ENCODE measurements around the gene PAMR1. TPM values are rescaled to one million over a fixed set of nuclear protein-coding genes. Genes with fewer than 3 reads are reported as not detected.

The PAMR1 gene
- total RNA-seq, 1 experiment from 2014 or later = 17.9 TPM

DNA sequence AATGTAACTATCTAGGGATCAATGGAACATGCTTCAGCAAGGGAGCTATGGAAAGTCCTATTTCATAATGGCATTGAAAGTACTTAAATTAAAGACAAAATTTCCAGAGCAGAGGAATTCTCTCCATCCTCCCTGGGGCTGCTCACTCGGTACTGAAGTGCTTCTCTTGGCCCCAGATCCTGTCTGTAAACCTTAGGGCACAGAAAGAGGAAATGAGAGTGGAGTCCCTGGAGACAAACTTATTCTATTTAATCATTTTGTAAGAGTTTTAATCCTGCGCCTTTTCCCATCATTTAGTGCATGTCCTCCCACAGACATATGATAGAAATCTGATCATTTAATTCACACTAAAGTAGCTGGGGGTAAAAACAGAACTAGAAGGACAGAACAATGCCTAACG lies 20.9 kb upstream of the PAMR1 start:
- ChIA-PET CTCF (no interaction called here), POLR2A (no interaction called here)
- peaks cover 9% of the 10 kb centered on the region for H3K9me3 Mint-ChIP-seq (ENCODE audit: unreplicated experiment)
- peaks cover 6% of the 10 kb centered on the region for H3K36me3 Mint-ChIP-seq (ENCODE audit: insufficient read depth, unreplicated experiment)
- no peaks in the 10 kb centered on the region for H3K27me3 Mint-ChIP-seq (ENCODE audit: insufficient read depth, unreplicated experiment)
- H3K27ac Mint-ChIP-seq (ENCODE audit: unreplicated experiment) = no peak overlapping the region
- no peak for DNase-seq
- no peaks in the 10 kb centered on the region for H3K36me3 ChIP-seq (ENCODE audit: control insufficient read depth, insufficient read depth, low read length)
- TF ChIP-seq, protein P1, sequence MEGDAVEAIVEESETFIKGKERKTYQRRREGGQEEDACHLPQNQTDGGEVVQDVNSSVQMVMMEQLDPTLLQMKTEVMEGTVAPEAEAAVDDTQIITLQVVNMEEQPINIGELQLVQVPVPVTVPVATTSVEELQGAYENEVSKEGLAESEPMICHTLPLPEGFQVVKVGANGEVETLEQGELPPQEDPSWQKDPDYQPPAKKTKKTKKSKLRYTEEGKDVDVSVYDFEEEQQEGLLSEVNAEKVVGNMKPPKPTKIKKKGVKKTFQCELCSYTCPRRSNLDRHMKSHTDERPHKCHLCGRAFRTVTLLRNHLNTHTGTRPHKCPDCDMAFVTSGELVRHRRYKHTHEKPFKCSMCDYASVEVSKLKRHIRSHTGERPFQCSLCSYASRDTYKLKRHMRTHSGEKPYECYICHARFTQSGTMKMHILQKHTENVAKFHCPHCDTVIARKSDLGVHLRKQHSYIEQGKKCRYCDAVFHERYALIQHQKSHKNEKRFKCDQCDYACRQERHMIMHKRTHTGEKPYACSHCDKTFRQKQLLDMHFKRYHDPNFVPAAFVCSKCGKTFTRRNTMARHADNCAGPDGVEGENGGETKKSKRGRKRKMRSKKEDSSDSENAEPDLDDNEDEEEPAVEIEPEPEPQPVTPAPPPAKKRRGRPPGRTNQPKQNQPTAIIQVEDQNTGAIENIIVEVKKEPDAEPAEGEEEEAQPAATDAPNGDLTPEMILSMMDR (IDR thresholded peaks at IDR 0.05; ENCODE audit: insufficient read depth in 1 of 2, low read depth in 1 of 2, low read length in 1 of 2, severe bottlenecking in 1 of 2, unreplicated experiment in 1 of 2) = no peak
- H3K4me3 ChIP-seq (ENCODE audit: low read depth, low read length) = no peak overlapping the region
- peaks cover 22% of the 10 kb centered on the region for H3K4me1 Mint-ChIP-seq (ENCODE audit: low read depth, unreplicated experiment)
- peaks cover 35% of the 10 kb centered on the region for H3K4me1 ChIP-seq
- H3K9me3 ChIP-seq = no peaks in the 10 kb centered on the region
- H3K4me3 Mint-ChIP-seq (ENCODE audit: unreplicated experiment) = no peak overlapping the region
- no TSS peak for BruUV-seq (replicated peaks)
- no peaks in the 10 kb centered on the region for H3K27me3 ChIP-seq (replicated peaks; ENCODE audit: control insufficient read depth, insufficient read depth, low read length)
- intact Hi-C loops (cut with micrococcal nuclease; ENCODE audit: unreplicated experiment) = no loop called here

DNA sequence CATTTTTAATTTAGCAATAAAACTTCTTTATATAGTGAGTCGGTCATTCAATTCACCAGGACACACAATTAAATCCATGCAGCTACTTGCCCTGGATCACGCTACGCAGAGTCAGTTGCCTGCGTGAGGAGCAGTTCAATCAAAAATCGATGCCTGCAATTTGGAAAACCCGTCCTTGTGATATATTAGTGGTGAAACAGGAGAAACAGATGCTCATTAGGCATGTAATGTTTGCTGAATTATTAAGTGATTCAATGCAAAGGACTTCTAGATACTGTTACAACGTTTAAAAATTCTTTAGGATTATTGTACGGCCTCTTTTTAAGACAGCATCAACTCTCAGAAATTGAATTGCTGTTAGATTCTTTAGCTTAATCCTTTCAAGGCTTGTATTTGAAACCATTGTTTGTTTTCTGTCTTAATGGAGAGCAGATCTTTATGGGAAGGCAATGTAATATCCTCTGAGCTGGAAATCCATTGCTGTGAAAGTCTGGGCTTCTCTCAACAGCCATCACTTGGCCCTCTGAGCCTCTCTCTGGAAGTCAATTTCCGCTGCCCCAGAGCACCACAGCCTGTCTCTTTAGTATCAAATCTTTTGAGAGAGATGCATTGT lies 20.1 kb upstream of the PAMR1 start:
- peaks cover 22% of the 10 kb centered on the region for H3K4me1 Mint-ChIP-seq (ENCODE audit: low read depth, unreplicated experiment)
- CTCF ChIA-PET = no interaction called here
- no peak overlapping the region for H3K4me3 Mint-ChIP-seq (ENCODE audit: unreplicated experiment)
- peaks cover 9% of the 10 kb centered on the region for H3K9me3 Mint-ChIP-seq (ENCODE audit: unreplicated experiment)
- TF ChIP-seq, protein P1 (IDR thresholded peaks at IDR 0.05; ENCODE audit: insufficient read depth in 1 of 2, low read depth in 1 of 2, low read length in 1 of 2, severe bottlenecking in 1 of 2, unreplicated experiment in 1 of 2) = no peak
- H3K27ac Mint-ChIP-seq (ENCODE audit: unreplicated experiment) = no peak overlapping the region
- intact Hi-C loops (cut with micrococcal nuclease; ENCODE audit: unreplicated experiment) = no loop called here
- no peak overlapping the region for H3K4me3 ChIP-seq (ENCODE audit: low read depth, low read length)
- peaks cover 41% of the 10 kb centered on the region for H3K4me1 ChIP-seq
- peaks cover 6% of the 10 kb centered on the region for H3K36me3 Mint-ChIP-seq (ENCODE audit: insufficient read depth, unreplicated experiment)
- POLR2A ChIA-PET = no interaction called here
- no peak for DNase-seq
- H3K36me3 ChIP-seq (ENCODE audit: control insufficient read depth, insufficient read depth, low read length) = no peaks in the 10 kb centered on the region
- H3K27me3 ChIP-seq (replicated peaks; ENCODE audit: control insufficient read depth, insufficient read depth, low read length) = no peaks in the 10 kb centered on the region
- no peaks in the 10 kb centered on the region for H3K9me3 ChIP-seq
- no peaks in the 10 kb centered on the region for H3K27me3 Mint-ChIP-seq (ENCODE audit: insufficient read depth, unreplicated experiment)
- no TSS peak for BruUV-seq (replicated peaks)

DNA sequence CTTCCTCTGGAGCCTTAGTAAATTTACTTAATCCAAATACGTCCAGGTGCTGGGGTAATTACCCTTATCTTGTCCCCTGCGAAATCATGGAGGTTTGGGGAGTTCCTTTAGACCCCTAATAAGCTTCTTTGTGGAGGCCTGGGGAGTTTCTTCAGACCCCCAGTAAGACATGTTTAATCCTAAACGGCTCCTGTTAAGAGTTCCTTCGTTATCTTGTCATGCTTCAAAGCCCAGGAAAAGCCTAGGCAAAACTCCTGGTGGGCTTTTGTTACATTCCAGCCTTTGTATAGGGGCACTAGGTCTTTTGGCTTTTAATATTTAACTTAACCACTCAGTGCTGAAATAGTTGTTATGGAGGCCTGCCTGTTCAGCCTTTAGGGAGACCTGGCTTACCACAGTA lies 18.1 kb upstream of the PAMR1 start:
- no peak overlapping the region for H3K4me3 ChIP-seq (ENCODE audit: low read depth, low read length)
- H3K9me3 Mint-ChIP-seq (ENCODE audit: unreplicated experiment) = peaks cover 9% of the 10 kb centered on the region
- H3K4me3 Mint-ChIP-seq (ENCODE audit: unreplicated experiment) = no peak overlapping the region
- no peak for DNase-seq
- H3K4me1 ChIP-seq = peaks cover 50% of the 10 kb centered on the region
- H3K36me3 Mint-ChIP-seq (ENCODE audit: insufficient read depth, unreplicated experiment) = peaks cover 6% of the 10 kb centered on the region
- H3K27me3 ChIP-seq (replicated peaks; ENCODE audit: control insufficient read depth, insufficient read depth, low read length) = no peaks in the 10 kb centered on the region
- H3K9me3 ChIP-seq = no peaks in the 10 kb centered on the region
- H3K36me3 ChIP-seq (ENCODE audit: control insufficient read depth, insufficient read depth, low read length) = no peaks in the 10 kb centered on the region
- TF ChIP-seq, protein P1 (IDR thresholded peaks at IDR 0.05; ENCODE audit: insufficient read depth in 1 of 2, low read depth in 1 of 2, low read length in 1 of 2, severe bottlenecking in 1 of 2, unreplicated experiment in 1 of 2) = no peak
- H3K4me1 Mint-ChIP-seq (ENCODE audit: low read depth, unreplicated experiment) = peaks cover 26% of the 10 kb centered on the region
- H3K27ac Mint-ChIP-seq (ENCODE audit: unreplicated experiment) = no peak overlapping the region
- BruUV-seq (replicated peaks) = no TSS peak
- ChIA-PET POLR2A (no interaction called here), CTCF (no interaction called here)
- intact Hi-C loops (cut with micrococcal nuclease; ENCODE audit: unreplicated experiment) = no loop called here
- no peaks in the 10 kb centered on the region for H3K27me3 Mint-ChIP-seq (ENCODE audit: insufficient read depth, unreplicated experiment)

Measured in Caco-2 (cell line).